ENCODE measurements around the gene WFS1.

Gene WFS1

DNA sequence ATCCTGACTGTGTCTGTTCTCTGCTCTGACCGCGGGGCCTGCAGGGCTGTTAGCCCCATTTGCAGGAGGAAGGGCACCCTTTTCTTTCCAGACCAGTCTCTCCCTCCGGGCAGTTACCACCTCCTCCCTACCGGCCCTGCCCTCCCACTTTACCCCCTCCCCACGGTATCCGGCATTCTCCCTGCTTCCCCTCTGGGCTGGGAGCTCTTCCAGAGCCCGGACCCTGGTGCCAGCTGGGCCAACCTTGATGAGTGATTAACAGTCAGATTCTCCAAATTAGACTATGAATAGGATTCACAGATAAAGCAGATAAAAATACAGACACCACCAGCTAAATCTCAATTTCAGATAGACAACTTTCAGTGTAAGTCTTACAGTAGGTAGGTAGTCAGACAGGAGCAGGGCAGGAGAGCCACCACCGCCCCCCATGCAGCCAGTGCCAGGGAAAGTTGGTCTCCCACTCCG, 23.4 kb upstream of the WFS1 start:
- H3K4me2 ChIP-seq, result no peak overlapping the region
- H4K20me1 ChIP-seq, result no peaks in the 10 kb centered on the region
- peaks cover 33% of the 10 kb centered on the region for H3K9me3 ChIP-seq
- peaks cover 4% of the 10 kb centered on the region for H3K27me3 ChIP-seq
- H3K4me3 ChIP-seq, result no peak overlapping the region
- no peak for TF ChIP-seq Cebpa-rat (IDR thresholded peaks at IDR 0.05)
- H3K36me3 ChIP-seq, result peaks cover 4% of the 10 kb centered on the region; the same call in 1 of the 2 replicates
- H3K27ac ChIP-seq, result no peak overlapping the region
- H3K4me1 ChIP-seq, result peaks cover 19% of the 10 kb centered on the region
- no peak overlapping the region for H3K9ac ChIP-seq

GRCh38 chr4:6248394-6248793, 21.3 kb upstream of the WFS1 start:
- Histone ChIP-seq H3K9me3 (peaks cover 33% of the 10 kb centered on the region), H3K4me2 (peak overlapping the region; percentile 10; the same call in 1 of the 2 replicates), H3K27me3 (peaks cover 4% of the 10 kb centered on the region), H3K9ac (no peak overlapping the region), H3K4me3 (no peak overlapping the region), H4K20me1 (no peaks in the 10 kb centered on the region), H3K27ac (no peak overlapping the region), H3K4me1 (peaks cover 32% of the 10 kb centered on the region), H3K36me3 (peaks cover 4% of the 10 kb centered on the region; the same call in 1 of the 2 replicates)
- TF ChIP-seq Cebpa-rat (IDR thresholded peaks at IDR 0.05), result no peak

DNA sequence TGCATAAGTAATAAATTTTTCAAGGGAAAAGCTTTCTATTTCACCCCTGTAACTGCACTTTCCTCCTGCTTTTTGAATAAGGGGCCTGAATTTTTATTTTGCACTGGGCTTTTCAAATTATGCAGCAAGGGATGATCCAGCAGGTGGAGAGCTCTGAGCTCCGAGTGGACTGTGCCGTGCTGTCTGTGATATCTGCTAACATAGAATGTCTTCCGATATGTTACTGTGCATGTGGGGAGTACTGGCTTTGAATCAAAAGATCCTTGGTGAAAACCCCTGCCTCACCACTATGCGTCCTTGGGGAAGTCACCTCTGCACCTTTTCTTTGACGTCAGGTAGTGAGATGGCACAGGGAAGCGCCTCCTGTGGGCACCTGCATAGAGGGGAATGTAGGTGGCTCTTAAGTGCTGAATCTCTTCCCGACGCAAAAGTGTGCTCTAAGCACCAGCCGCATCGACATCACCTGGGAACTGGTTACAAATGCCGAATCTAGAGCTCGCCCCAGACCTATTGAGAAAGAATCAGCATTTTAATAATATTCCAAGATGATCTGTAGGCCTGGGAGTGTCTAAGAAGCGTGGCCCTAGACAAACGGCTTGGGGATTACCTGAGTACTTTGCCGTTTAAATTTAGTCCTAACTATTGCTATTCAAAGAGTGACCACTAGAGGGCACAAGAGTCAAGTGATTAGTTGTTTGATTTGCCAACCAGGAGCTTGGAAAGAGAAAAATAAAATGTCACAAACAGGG, 19.2 kb upstream of the WFS1 start:
- H3K4me2 ChIP-seq, result peak overlapping the region; percentile 37
- H3K4me3 ChIP-seq, result no peak overlapping the region
- TF ChIP-seq Cebpa-rat (IDR thresholded peaks at IDR 0.05), result no peak
- peaks cover 52% of the 10 kb centered on the region for H3K4me1 ChIP-seq
- H3K36me3 ChIP-seq, result peaks cover 4% of the 10 kb centered on the region; the same call in 1 of the 2 replicates
- no peaks in the 10 kb centered on the region for H4K20me1 ChIP-seq
- peaks cover 4% of the 10 kb centered on the region for H3K27me3 ChIP-seq
- H3K9ac ChIP-seq, result no peak overlapping the region
- no peak overlapping the region for H3K27ac ChIP-seq
- H3K9me3 ChIP-seq, result peaks cover 20% of the 10 kb centered on the region

DNA sequence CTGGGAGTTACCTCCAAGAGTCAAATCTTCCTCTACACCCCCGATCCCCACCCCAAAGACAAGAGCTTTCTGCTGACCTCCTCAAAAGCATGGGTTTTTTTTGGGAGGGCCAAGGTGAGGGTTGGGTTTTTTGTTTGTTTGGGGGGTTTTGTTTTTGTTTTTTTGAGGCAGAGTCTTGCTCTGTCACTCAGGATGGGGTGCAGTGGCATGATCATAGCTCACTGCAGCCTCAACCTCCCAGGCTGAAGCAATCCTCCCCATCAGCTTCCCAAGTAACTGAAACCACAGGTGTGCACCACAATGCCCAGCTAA, 18.7 kb upstream of the WFS1 start:
- peak overlapping the region; percentile 37; the same call in 1 of the 2 replicates for H3K4me2 ChIP-seq
- H3K27me3 ChIP-seq, result peaks cover 4% of the 10 kb centered on the region
- no peak overlapping the region for H3K27ac ChIP-seq
- no peak for TF ChIP-seq Cebpa-rat (IDR thresholded peaks at IDR 0.05)
- H3K36me3 ChIP-seq, result no peaks in the 10 kb centered on the region
- peaks cover 20% of the 10 kb centered on the region for H3K9me3 ChIP-seq
- H3K4me3 ChIP-seq, result no peak overlapping the region
- no peaks in the 10 kb centered on the region for H4K20me1 ChIP-seq
- peaks cover 58% of the 10 kb centered on the region for H3K4me1 ChIP-seq
- H3K9ac ChIP-seq, result no peak overlapping the region

DNA sequence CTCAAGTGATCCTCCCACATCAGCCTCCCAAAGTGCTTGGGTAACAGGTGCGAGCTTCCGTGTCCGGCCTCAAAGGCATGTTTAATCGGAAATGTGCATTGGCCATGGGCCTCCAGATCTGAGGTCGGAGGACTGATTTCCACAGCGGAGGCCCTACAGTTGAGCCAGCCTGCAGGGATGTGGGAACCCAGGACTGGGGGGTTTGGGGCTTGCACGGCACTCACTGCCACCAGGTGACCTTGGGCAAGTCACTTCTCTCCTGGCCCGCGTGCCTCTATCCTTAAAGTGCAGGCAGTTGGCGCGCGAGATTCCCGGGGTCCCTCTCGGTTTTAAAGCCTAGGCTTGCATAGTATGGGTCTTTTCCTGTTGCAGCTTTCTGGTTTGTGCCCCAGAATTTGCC, 18.3 kb upstream of the WFS1 start:
- Histone ChIP-seq H3K4me2 (0 out of 2 replicates have a peak overlapping the region, but pooled peaks have one; percentile 37), H3K4me3 (no peak overlapping the region), H3K27ac (no peak overlapping the region), H4K20me1 (no peaks in the 10 kb centered on the region), H3K9me3 (peaks cover 17% of the 10 kb centered on the region; the same call in 1 of the 2 replicates), H3K36me3 (no peaks in the 10 kb centered on the region), H3K27me3 (peaks cover 4% of the 10 kb centered on the region), H3K4me1 (peaks cover 62% of the 10 kb centered on the region), H3K9ac (no peak overlapping the region)
- no peak for TF ChIP-seq Cebpa-rat (IDR thresholded peaks at IDR 0.05)

- Histone ChIP-seq H4K20me1 (no peaks in the 10 kb centered on the region), H3K4me1 (peaks cover 69% of the 10 kb centered on the region), H3K27ac (no peak overlapping the region; the same call in 1 of the 2 replicates), H3K4me3 (no peak overlapping the region), H3K36me3 (no peaks in the 10 kb centered on the region), H3K9ac (no peak overlapping the region), H3K27me3 (peaks cover 4% of the 10 kb centered on the region), H3K9me3 (peaks cover 12% of the 10 kb centered on the region; the same call in 1 of the 2 replicates), H3K4me2 (no peak overlapping the region)
- no peak for TF ChIP-seq Cebpa-rat (IDR thresholded peaks at IDR 0.05)
Observed at GRCh38 chr4:6252051-6252450, 17.6 kb upstream of the WFS1 start.

GRCh38 chr4:6253111-6253510, 16.5 kb upstream of the WFS1 start:
- Histone ChIP-seq H3K9ac (no peak overlapping the region), H4K20me1 (no peaks in the 10 kb centered on the region), H3K9me3 (peaks cover 12% of the 10 kb centered on the region; the same call in 1 of the 2 replicates), H3K4me1 (peaks cover 79% of the 10 kb centered on the region), H3K4me3 (no peak overlapping the region), H3K27ac (no peak overlapping the region), H3K27me3 (peaks cover 4% of the 10 kb centered on the region), H3K4me2 (peak overlapping the region; percentile 56), H3K36me3 (no peaks in the 10 kb centered on the region)
- no peak for TF ChIP-seq Cebpa-rat (IDR thresholded peaks at IDR 0.05)

DNA sequence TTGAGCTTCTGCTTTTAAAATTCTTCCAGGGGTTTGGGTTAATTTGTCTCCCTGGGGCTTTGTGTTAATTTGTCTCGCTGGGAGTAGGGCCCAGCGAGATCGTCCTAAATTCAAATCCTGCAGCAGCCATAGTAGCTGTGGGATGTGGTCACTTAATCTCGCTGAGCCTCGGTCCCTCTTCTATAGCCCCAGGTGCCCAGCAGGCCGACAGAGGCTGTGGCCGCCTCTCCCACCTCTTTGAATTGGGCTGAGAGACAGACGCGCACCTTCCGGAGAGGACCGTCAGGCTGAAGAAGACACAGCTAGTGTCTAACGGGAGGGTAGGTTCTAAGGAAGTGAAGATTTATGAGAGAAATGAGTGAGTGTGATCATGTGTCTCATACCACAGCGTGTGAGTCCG, 15.7 kb upstream of the WFS1 start:
- TF ChIP-seq Cebpa-rat (IDR thresholded peaks at IDR 0.05), result no peak
- no peak overlapping the region for H3K4me3 ChIP-seq

DNA sequence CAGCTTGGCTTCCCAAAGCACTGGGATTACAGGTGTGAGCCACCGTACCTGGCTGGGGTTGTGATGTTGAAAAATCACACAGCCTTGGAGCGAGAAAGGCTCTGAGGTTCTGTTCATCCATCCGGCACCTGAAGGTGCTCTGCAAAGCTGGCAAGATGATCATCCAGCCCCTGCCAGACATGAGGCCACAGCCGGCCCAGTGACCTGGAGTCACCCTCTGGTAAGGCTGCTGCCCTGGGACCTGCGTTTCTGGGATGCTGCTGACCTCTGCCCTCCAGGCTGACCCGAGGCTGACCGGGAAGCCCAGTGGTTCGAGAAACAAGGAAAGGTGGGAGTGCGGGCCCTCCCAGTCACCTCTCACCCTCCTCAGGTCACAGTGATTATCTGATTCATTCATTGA, 13.5 kb upstream of the WFS1 start:
- H3K9me3 ChIP-seq, result peaks cover 12% of the 10 kb centered on the region; the same call in 1 of the 2 replicates
- H3K36me3 ChIP-seq, result no peaks in the 10 kb centered on the region
- no peak for TF ChIP-seq Cebpa-rat (IDR thresholded peaks at IDR 0.05)
- H3K27ac ChIP-seq, result 0 out of 2 replicates have a peak overlapping the region, but pooled peaks have one; percentile 65
- H3K4me2 ChIP-seq, result peak overlapping the region; percentile 89; the same call in 1 of the 2 replicates
- H3K4me3 ChIP-seq, result no peak overlapping the region
- no peaks in the 10 kb centered on the region for H4K20me1 ChIP-seq
- H3K4me1 ChIP-seq, result peaks cover 91% of the 10 kb centered on the region
- H3K9ac ChIP-seq, result no peak overlapping the region
- no peaks in the 10 kb centered on the region for H3K27me3 ChIP-seq

More for the DNA sequence above, 15.7 kb upstream of the WFS1 start:
- peaks cover 12% of the 10 kb centered on the region; the same call in 1 of the 2 replicates for H3K9me3 ChIP-seq
- peak overlapping the region; percentile 56 for H3K4me2 ChIP-seq
- peaks cover 82% of the 10 kb centered on the region for H3K4me1 ChIP-seq
- H3K27me3 ChIP-seq, result peaks cover 4% of the 10 kb centered on the region
- H4K20me1 ChIP-seq, result no peaks in the 10 kb centered on the region
- no peak overlapping the region for H3K27ac ChIP-seq
- H3K36me3 ChIP-seq, result no peaks in the 10 kb centered on the region
- H3K9ac ChIP-seq, result no peak overlapping the region
